ENCODE results near the gene HSD17B7. TPM values are rescaled to one million over a fixed set of nuclear protein-coding genes. Genes with fewer than 3 reads are reported as not detected.

HSD17B7 gene
- total RNA-seq, 1 experiment from 2014 or later: 25.0 TPM

GRCh38 chr1:162859191-162859590 is 68.7 kb downstream of the HSD17B7 start:
- Mint-ChIP-seq H3K9me3 (peaks cover 2% of the 10 kb centered on the region; the same call in 1 of the 2 replicates), H3K4me1 (no peaks in the 10 kb centered on the region; the same call in 1 of the 2 replicates), H3K27me3 (ENCODE audit: low read depth) (no peaks in the 10 kb centered on the region), H3K4me3 (no peak overlapping the region), H3K27ac (no peak overlapping the region), H3K36me3 (no peaks in the 10 kb centered on the region)
- no peak for TF ChIP-seq SP1 (CRISPR knock-in tag; conservative IDR thresholded peaks at IDR 0.05)
- no peak for TF ChIP-seq NR1H2 (CRISPR knock-in tag; IDR thresholded peaks at IDR 0.05)
- TF ChIP-seq HMGXB4 (CRISPR knock-in tag; IDR thresholded peaks at IDR 0.05): no peak
- TF ChIP-seq E2F4 (CRISPR knock-in tag; IDR thresholded peaks at IDR 0.05; ENCODE audit: borderline replicate concordance, low read depth): no peak
- no peak for TF ChIP-seq GTF2I (CRISPR knock-in tag; conservative IDR thresholded peaks at IDR 0.05)
- no peak for TF ChIP-seq MLX (CRISPR knock-in tag; IDR thresholded peaks at IDR 0.05)
- no peak for TF ChIP-seq CREB1 (CRISPR knock-in tag; IDR thresholded peaks at IDR 0.05)
- no peak for TF ChIP-seq ZBTB43 (CRISPR knock-in tag; IDR thresholded peaks at IDR 0.05)
- no peak for TF ChIP-seq ATF3 (CRISPR knock-in tag; conservative IDR thresholded peaks at IDR 0.05)
- TF ChIP-seq ZNF317 (CRISPR knock-in tag; IDR thresholded peaks at IDR 0.05; ENCODE audit: borderline replicate concordance, low read depth): no peak
- no peak for TF ChIP-seq ZNF121 (CRISPR knock-in tag; IDR thresholded peaks at IDR 0.05)
- no peak for TF ChIP-seq CBFB (CRISPR knock-in tag; IDR thresholded peaks at IDR 0.05; ENCODE audit: low read depth)
- no peak for TF ChIP-seq PREB (CRISPR knock-in tag; IDR thresholded peaks at IDR 0.05; ENCODE audit: borderline replicate concordance)
- no peak for TF ChIP-seq STAT6 (CRISPR knock-in tag; conservative IDR thresholded peaks at IDR 0.05; ENCODE audit: low read depth)
- ATAC-seq (peak; percentile 45; the same call in 1 of the 2 replicates), DNase-seq (ENCODE audit: low spot score) (no peak)
- ChIA-PET POLR2A (interaction anchor here (0.6 kb wide), 1 partner anchor 151 kb away, joined by 4 read pairs; no protein-coding TSS in a partner anchor), CTCF (interaction anchor here (0.7 to 2.0 kb wide), 4 partner anchors 10 to 212 kb away, joined by 3 to 9 read pairs (median 5); partner anchors contain the start of gene RGS4)

- no peaks in the 10 kb centered on the region for H3K36me3 Mint-ChIP-seq
- no peak within 1 kb of the TSS for H3K27ac Mint-ChIP-seq
- no peaks in the 10 kb centered on the region for H3K27me3 Mint-ChIP-seq (ENCODE audit: low read depth)
- peak; percentile 83 for ATAC-seq
- H3K9me3 Mint-ChIP-seq: peaks cover 3% of the 10 kb centered on the region; the same call in 1 of the 2 replicates
- no peaks in the 10 kb centered on the region; the same call in 1 of the 2 replicates for H3K4me1 Mint-ChIP-seq
- ChIA-PET CTCF (interaction anchor here (0.8 to 2.6 kb wide), 7 partner anchors 12 to 341 kb away, joined by 3 to 12 read pairs (median 5); partner anchors contain the start of genes RGS4 and RGS5), POLR2A (no interaction called here)
- TF ChIP-seq AR (CRISPR knock-in tag; IDR thresholded peaks at IDR 0.05): no peak
- no peak for TF ChIP-seq ZBTB21 (CRISPR knock-in tag; IDR thresholded peaks at IDR 0.05; ENCODE audit: borderline replicate concordance)
- no peak for TF ChIP-seq ZNF396 (CRISPR knock-in tag; IDR thresholded peaks at IDR 0.05; ENCODE audit: borderline replicate concordance)
- TF ChIP-seq ZBTB43 (CRISPR knock-in tag; IDR thresholded peaks at IDR 0.05): no peak
- no peak for DNase-seq (ENCODE audit: low spot score)
- no peak within 1 kb of the TSS for H3K4me3 Mint-ChIP-seq
These were observed 70.6 kb downstream of the HSD17B7 start, which contains the start of gene CCDC190 for GRCh38 chr1:162861101-162861500. Gene CCDC190 (minus strand): TSS chr1:162861175. CDS start chr1:162859646, 1,529 bp downstream.

Measured in WTC11 (cell line).